ENCODE data around the gene TWNK. TPM values are rescaled to one million over a fixed set of nuclear protein-coding genes. Genes with fewer than 3 reads are reported as not detected.

Gene TWNK
- total RNA-seq, 2 donors from 2014 or later: 5.5 to 7.1 TPM

DNA sequence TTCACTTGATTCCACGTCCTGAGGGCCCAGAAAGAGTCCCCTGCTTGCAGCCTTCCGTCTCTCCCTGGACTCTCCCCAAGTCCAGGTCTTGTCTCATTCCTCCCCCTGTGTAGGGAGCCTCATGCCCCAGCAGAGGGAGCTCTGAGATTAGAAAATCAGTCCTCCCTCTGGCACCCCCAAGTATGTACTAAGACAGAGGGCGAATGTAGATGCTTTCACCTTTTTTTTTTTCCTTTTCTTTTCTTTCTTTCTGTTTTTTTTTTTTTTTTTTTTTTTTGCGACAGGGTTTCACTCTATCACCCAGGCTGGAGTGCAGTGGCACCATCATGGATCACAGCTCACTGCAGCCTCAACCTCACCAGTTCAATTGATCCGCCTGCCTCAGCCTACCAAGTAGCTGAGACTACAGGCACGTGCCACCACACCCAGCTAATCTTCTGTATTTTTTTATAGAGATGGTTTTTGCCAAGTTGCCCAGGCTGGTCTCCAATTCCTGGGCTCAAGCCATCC is 54.0 kb downstream of the TWNK start:
- Histone ChIP-seq H3K9me3 (no peaks in the 10 kb centered on the region), H3K36me3 (peaks cover 25% of the 10 kb centered on the region), H3K4me1 (peaks cover 0 to 22% of the 10 kb centered on the region in 2 donors), H3K27me3 (no peaks in the 10 kb centered on the region), H3K27ac (no peak overlapping the region), H3K4me3 (no peak overlapping the region)
- DNase-seq (ENCODE audit: low spot score): peak; percentile 92
- TF ChIP-seq, protein P1, sequence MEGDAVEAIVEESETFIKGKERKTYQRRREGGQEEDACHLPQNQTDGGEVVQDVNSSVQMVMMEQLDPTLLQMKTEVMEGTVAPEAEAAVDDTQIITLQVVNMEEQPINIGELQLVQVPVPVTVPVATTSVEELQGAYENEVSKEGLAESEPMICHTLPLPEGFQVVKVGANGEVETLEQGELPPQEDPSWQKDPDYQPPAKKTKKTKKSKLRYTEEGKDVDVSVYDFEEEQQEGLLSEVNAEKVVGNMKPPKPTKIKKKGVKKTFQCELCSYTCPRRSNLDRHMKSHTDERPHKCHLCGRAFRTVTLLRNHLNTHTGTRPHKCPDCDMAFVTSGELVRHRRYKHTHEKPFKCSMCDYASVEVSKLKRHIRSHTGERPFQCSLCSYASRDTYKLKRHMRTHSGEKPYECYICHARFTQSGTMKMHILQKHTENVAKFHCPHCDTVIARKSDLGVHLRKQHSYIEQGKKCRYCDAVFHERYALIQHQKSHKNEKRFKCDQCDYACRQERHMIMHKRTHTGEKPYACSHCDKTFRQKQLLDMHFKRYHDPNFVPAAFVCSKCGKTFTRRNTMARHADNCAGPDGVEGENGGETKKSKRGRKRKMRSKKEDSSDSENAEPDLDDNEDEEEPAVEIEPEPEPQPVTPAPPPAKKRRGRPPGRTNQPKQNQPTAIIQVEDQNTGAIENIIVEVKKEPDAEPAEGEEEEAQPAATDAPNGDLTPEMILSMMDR (IDR thresholded peaks at IDR 0.05): peak; percentile 81 to 83

DNA sequence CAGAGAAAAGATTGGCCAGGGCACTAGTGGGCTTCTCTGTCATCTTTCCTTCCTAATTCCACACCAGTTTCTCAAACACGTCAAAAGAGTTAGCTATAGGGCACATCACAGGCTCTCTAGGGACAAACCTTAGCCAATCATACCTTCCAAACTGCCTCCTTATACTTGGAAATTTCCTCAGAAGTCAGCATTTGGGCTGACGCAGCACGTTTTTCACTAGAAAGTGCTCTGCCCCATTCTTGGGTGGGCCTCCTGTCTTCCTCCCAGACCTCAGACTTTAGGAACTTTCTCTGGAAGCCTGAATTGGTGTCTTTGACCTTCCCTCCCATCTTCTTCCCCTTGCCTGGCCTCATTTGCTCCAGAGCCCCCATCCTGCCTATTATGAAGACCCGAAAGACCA is 54.8 kb downstream of the TWNK start:
- H3K4me3 ChIP-seq: peak overlapping the region; percentile 44 to 57

DNA sequence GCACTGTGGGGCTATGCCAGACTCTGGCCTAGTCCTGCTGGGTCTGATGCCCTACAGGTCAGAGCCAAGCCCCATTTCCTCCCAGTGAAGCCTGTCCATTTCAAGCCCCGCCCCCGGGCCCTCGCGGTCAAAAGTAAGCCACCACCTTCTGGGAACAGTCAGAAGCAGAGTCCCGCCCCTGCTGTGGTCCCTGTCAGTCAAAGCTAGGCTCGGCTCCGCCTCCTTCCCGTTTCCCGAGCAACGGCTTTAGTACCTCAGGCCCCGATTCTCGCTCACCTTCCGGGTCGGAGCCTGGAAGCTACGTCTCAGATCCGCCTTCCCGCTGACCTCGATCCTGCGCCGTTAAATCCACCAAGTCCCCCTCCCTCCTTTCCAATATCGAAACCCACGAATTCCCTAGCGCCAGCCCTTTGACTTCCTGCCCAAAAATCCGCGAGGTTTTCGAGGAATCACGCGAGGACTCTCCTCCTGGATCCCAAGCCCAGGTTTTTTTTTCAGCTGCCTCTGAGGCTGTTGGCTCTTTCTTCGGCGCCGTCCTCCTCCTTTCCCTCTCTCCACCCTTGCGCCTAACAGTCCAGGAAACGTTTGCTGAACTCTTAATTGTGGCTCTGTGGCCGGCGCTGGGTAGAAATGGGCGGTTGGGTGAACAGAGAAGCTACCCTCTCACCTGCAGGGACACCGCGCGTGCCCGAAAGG is 55.5 kb downstream of the TWNK start:
- Histone ChIP-seq H3K27ac (peak overlapping the region; percentile 82 to 85), H3K4me3 (peak overlapping the region; percentile 44 to 57), H3K36me3 (peaks cover 10% of the 10 kb centered on the region), H3K9me3 (no peaks in the 10 kb centered on the region), H3K4me1 (peaks cover 0 to 22% of the 10 kb centered on the region in 2 donors), H3K27me3 (peaks cover 0 to 2% of the 10 kb centered on the region in 2 donors)
- peak; percentile 98 for DNase-seq (ENCODE audit: low spot score)
- TF ChIP-seq, protein P1 (IDR thresholded peaks at IDR 0.05): no peak

More for the DNA sequence above, 54.8 kb downstream of the TWNK start:
- H3K4me1 ChIP-seq: peaks cover 0 to 22% of the 10 kb centered on the region in 2 donors
- H3K27ac ChIP-seq: peak overlapping the region; percentile 82 to 85
- TF ChIP-seq, protein P1 (IDR thresholded peaks at IDR 0.05): no peak
- H3K27me3 ChIP-seq: no peaks in the 10 kb centered on the region
- H3K36me3 ChIP-seq: peaks cover 17% of the 10 kb centered on the region
- no peaks in the 10 kb centered on the region for H3K9me3 ChIP-seq
- no peak for DNase-seq (ENCODE audit: low spot score)

DNA sequence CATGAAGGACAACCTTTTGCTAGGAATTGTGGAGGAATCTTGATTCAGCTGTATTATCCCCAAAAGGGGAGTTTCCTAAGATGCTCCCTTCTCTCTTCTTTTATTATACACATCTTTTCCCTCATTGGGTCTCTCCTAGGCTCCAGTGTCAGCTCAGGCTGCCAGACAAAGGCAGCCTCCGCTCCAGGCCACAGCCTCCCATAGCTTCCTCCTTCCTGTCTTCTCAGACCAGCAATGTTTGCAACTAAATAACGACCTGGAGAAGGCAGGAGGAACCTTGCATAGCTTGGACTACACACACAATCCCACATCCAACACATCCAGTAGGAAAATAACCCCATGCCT is 56.0 kb downstream of the TWNK start:
- peaks cover 5% of the 10 kb centered on the region for H3K36me3 ChIP-seq
- peaks cover 0 to 22% of the 10 kb centered on the region in 2 donors for H3K4me1 ChIP-seq
- H3K4me3 ChIP-seq: peak overlapping the region; percentile 44 to 57
- H3K27ac ChIP-seq: peak overlapping the region; percentile 82 to 85
- no peaks in the 10 kb centered on the region for H3K9me3 ChIP-seq
- no peak for DNase-seq (ENCODE audit: low spot score)
- TF ChIP-seq, protein P1 (IDR thresholded peaks at IDR 0.05): no peak
- H3K27me3 ChIP-seq: peaks cover 4 to 7% of the 10 kb centered on the region in 2 donors

MicroRNA genes within 50 kb of the gene (microRNA counts, 767-probe panel; counts per million panel counts)
- microRNA hsa-miR-608: 0 to 31.0 counts per million in 2 donors

Small RNA genes lying within 50 kb of the gene (microRNA-seq; reads per million reads assigned to microRNA genes)
- 0 reads per million in 2 donors for gene MIR608 (ENCODE audit: borderline number of aligned reads in 2 of 2, borderline replicate concordance in 1 of 2)

Other genes with a start within 250 kb of the TWNK start
- not detected for gene PAX2, start 242.0 kb upstream of the TWNK start, total RNA-seq
- gene SLF2, start 74.6 kb upstream of the TWNK start, total RNA-seq: 10 to 100 TPM; 11.5 to 12.3 TPM
- gene SEMA4G, start 18.0 kb upstream of the TWNK start, total RNA-seq: 1 to 10 TPM; 3.4 to 4.0 TPM
- 10 to 100 TPM; 60.1 to 88.4 TPM for gene MRPL43, start within 50 bp of the TWNK start, total RNA-seq
- 10 to 100 TPM; 40.0 to 71.0 TPM for gene LZTS2, start 12.3 kb downstream of the TWNK start, total RNA-seq
- gene PDZD7, start 43.6 kb downstream of the TWNK start, total RNA-seq: 1 to 10 TPM in 1 of 2 donors, under 1 TPM in 1; 0.59 to 1.3 TPM
- gene SFXN3, start 43.7 kb downstream of the TWNK start, total RNA-seq: 10 to 100 TPM; 16.4 to 42.9 TPM
- 1 to 10 TPM; 7.0 to 7.5 TPM for gene KAZALD1, start 74.4 kb downstream of the TWNK start, total RNA-seq
- gene TLX1, start 143.8 kb downstream of the TWNK start, total RNA-seq: not detected
- not detected for gene LBX1, start 241.9 kb downstream of the TWNK start, total RNA-seq